ENCODE data around the gene DERL3.

DERL3 gene

DNA sequence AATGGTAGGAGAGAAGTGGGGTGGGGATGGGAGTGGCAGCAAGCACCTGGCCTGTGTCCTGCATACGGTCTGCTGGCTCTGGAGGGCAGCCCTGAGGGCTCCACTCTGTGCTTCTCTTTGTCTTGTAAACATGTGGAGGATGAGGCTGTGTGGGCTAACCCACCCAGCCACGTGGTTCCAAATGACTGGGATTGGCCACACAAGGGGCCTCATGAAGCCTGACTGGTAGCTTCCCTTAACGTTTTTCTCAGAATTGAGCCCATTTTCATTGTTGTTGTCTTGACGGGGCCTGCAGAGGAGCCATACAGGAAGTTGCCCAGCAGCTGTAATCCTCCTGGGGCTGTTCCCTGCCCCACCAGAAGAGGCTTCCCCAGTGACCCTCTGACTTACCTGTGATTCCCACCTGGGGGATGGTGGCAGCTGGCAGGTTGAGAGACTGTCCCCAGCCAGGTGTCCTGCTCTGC lies 18.0 kb downstream of the DERL3 start:
- Histone ChIP-seq H2AFZ (no peak overlapping the region), H3K4me1 (no peaks in the 10 kb centered on the region), H3K27me3 (ENCODE audit: control insufficient read depth, insufficient read depth, low read length) (no peaks in the 10 kb centered on the region), H3K27ac (no peak overlapping the region), H3K9me3 (ENCODE audit: control insufficient read depth, low read length) (no peaks in the 10 kb centered on the region), H3K4me2 (ENCODE audit: low read length) (no peak overlapping the region), H3K9ac (no peak overlapping the region), H3K36me3 (ENCODE audit: control insufficient read depth, insufficient read depth, low read length) (no peaks in the 10 kb centered on the region), H3K4me3 (ENCODE audit: low read depth, low read length) (no peak overlapping the region), H3K79me2 (no peaks in the 10 kb centered on the region)
- TF ChIP-seq, protein P1, sequence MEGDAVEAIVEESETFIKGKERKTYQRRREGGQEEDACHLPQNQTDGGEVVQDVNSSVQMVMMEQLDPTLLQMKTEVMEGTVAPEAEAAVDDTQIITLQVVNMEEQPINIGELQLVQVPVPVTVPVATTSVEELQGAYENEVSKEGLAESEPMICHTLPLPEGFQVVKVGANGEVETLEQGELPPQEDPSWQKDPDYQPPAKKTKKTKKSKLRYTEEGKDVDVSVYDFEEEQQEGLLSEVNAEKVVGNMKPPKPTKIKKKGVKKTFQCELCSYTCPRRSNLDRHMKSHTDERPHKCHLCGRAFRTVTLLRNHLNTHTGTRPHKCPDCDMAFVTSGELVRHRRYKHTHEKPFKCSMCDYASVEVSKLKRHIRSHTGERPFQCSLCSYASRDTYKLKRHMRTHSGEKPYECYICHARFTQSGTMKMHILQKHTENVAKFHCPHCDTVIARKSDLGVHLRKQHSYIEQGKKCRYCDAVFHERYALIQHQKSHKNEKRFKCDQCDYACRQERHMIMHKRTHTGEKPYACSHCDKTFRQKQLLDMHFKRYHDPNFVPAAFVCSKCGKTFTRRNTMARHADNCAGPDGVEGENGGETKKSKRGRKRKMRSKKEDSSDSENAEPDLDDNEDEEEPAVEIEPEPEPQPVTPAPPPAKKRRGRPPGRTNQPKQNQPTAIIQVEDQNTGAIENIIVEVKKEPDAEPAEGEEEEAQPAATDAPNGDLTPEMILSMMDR (IDR thresholded peaks at IDR 0.05) = no peak

DNA sequence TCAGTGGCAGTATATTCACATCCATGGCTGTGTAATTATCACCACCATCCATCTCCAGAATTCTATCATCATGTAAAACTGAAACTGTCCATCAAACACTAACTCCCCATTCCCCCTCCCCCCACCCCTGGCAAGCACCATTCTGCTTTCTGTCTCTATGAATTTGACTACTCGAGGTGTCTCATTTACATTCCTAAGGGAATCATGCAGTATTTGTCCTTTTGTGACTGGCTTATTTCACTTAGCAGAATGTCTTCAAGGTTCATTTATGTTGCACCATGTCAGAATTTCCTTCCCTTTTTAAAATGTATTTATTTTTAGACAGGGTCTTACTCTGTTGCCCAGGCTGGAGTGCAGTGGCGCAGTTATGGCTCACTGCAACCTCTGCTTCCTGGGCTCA lies 20.3 kb downstream of the DERL3 start:
- no peaks in the 10 kb centered on the region for H3K9me3 ChIP-seq (ENCODE audit: control insufficient read depth, low read length)
- H3K27me3 ChIP-seq (ENCODE audit: control insufficient read depth, insufficient read depth, low read length) = no peaks in the 10 kb centered on the region
- TF ChIP-seq, protein P1 (IDR thresholded peaks at IDR 0.05) = no peak
- H3K27ac ChIP-seq = no peak overlapping the region
- H3K4me3 ChIP-seq (ENCODE audit: low read depth, low read length) = no peak overlapping the region
- no peaks in the 10 kb centered on the region for H3K36me3 ChIP-seq (ENCODE audit: control insufficient read depth, insufficient read depth, low read length)
- H3K9ac ChIP-seq = no peak overlapping the region
- no peaks in the 10 kb centered on the region for H3K79me2 ChIP-seq
- H3K4me2 ChIP-seq (ENCODE audit: low read length) = no peak overlapping the region
- H2AFZ ChIP-seq = no peak overlapping the region
- H3K4me1 ChIP-seq = no peaks in the 10 kb centered on the region

DNA sequence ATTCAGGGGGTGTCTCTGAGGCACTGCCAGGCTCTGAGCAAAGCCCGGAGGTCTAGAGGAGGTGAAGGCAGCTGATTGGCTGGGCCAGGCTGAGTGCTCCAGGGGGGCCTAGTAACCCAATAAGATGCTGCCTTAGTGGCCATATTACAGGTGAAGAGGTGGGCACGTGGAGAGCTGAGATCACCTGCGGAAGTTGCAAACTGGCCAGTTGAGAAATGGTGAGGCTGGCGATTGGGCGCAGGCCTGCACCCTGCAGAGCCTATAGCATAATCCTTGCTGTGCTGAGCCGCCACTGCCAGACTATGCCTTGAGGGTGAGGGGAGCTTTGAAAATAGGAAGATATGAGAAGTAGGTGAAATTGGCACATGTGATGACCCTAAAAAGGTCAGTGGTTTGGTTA lies 21.7 kb downstream of the DERL3 start:
- no peak overlapping the region for H3K27ac ChIP-seq
- TF ChIP-seq, protein P1 (IDR thresholded peaks at IDR 0.05) = no peak
- no peak overlapping the region for H3K9ac ChIP-seq
- H3K27me3 ChIP-seq (ENCODE audit: control insufficient read depth, insufficient read depth, low read length) = no peaks in the 10 kb centered on the region
- H3K79me2 ChIP-seq = no peaks in the 10 kb centered on the region
- H3K36me3 ChIP-seq (ENCODE audit: control insufficient read depth, insufficient read depth, low read length) = no peaks in the 10 kb centered on the region
- no peak overlapping the region for H3K4me2 ChIP-seq (ENCODE audit: low read length)
- H3K9me3 ChIP-seq (ENCODE audit: control insufficient read depth, low read length) = no peaks in the 10 kb centered on the region
- no peak overlapping the region for H3K4me3 ChIP-seq (ENCODE audit: low read depth, low read length)
- no peak overlapping the region for H2AFZ ChIP-seq
- H3K4me1 ChIP-seq = no peaks in the 10 kb centered on the region

DNA sequence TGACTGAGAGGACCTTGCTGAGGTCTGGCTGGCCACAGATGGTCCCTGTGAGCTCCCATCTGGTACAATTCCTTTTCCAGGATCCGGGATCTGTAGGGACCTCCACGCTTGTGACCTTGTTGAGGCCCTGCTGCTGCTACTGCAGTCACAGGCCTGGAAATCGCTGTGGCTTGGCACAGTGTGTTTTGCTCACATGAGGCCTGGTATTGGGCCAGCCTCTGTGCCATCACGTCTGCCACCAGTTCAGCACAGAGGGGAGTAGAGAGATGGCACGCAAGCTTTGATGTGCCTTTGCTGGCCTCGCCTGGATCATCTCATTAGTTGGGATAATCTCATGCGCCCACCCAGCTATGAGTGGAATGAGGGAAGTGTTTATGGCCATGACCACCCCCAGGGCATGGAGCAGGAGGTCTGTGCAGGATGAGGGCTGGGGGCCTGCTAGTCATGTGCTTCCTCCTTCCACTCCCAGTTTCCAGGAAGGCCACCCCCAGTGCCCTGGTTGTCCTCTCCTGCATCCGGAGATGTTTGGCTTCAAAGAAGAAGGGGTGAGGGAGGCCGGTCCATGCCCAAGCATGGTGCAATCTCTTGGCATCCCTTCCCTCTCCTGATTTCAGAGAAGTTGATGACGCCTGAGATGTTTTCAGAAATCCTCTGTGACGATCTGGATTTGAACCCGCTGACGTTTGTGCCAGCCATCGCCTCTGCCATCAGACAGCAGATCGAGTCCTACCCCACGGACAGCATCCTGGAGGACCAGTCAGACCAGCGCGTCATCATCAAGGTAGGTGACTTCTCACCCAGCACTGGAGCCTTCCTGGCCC lies 22.4 kb downstream of the DERL3 start:
- Histone ChIP-seq H3K27me3 (ENCODE audit: control insufficient read depth, insufficient read depth, low read length) (no peaks in the 10 kb centered on the region), H2AFZ (no peak overlapping the region), H3K4me2 (ENCODE audit: low read length) (no peak overlapping the region), H3K27ac (no peak overlapping the region), H3K4me3 (ENCODE audit: low read depth, low read length) (no peak overlapping the region), H3K4me1 (no peaks in the 10 kb centered on the region), H3K36me3 (ENCODE audit: control insufficient read depth, insufficient read depth, low read length) (no peaks in the 10 kb centered on the region), H3K79me2 (no peaks in the 10 kb centered on the region), H3K9me3 (ENCODE audit: control insufficient read depth, low read length) (no peaks in the 10 kb centered on the region), H3K9ac (no peak overlapping the region)
- TF ChIP-seq, protein P1 (IDR thresholded peaks at IDR 0.05) = no peak

All from parathyroid adenoma (tissue), 2 donors.